ENCODE results near the gene HS3ST4.

Gene HS3ST4

GRCh38 chr16:25798065-25798464 lies 106.3 kb downstream of the HS3ST4 start:
- DNase-seq (ENCODE audit: extremely low spot score): no peak
- CTCF ChIA-PET: no interaction called here
- POLR2A ChIA-PET: no interaction called here
- no peak for TF ChIP-seq CTCF (IDR thresholded peaks at IDR 0.05; ENCODE audit: control extremely low read depth, extremely low read depth, low read depth, missing control alignments)

- DNase-seq (ENCODE audit: extremely low spot score): no peak
- TF ChIP-seq CTCF (IDR thresholded peaks at IDR 0.05; ENCODE audit: control extremely low read depth, extremely low read depth, low read depth, missing control alignments): no peak
- ChIA-PET POLR2A (no interaction called here), CTCF (no interaction called here)
Measured at GRCh38 chr16:25799816-25800215, 108.1 kb downstream of the HS3ST4 start.

- ChIA-PET POLR2A (no interaction called here), CTCF (no interaction called here)
- no peak for TF ChIP-seq CTCF (IDR thresholded peaks at IDR 0.05; ENCODE audit: control extremely low read depth, extremely low read depth, low read depth, missing control alignments)
Measured at GRCh38 chr16:25812215-25812614, 120.5 kb downstream of the HS3ST4 start.

GRCh38 chr16:25817295-25817694 lies 125.5 kb downstream of the HS3ST4 start:
- DNase-seq (ENCODE audit: extremely low spot score): no peak
- no peak for TF ChIP-seq CTCF (IDR thresholded peaks at IDR 0.05; ENCODE audit: control extremely low read depth, extremely low read depth, low read depth, missing control alignments)
- ChIA-PET CTCF (no interaction called here), POLR2A (no interaction called here)

More at GRCh38 chr16:25812215-25812614, 120.5 kb downstream of the HS3ST4 start:
- DNase-seq (ENCODE audit: extremely low spot score): no peak

GRCh38 chr16:25817876-25818275 lies 126.1 kb downstream of the HS3ST4 start:
- CTCF ChIA-PET: interaction anchor here (0.8 kb wide), 2 partner anchors 36 to 345 kb away, joined by 3 read pairs; no protein-coding TSS in a partner anchor
- no peak for TF ChIP-seq CTCF (IDR thresholded peaks at IDR 0.05; ENCODE audit: control extremely low read depth, extremely low read depth, low read depth, missing control alignments)
- no peak for DNase-seq (ENCODE audit: extremely low spot score)
- POLR2A ChIA-PET: no interaction called here

GRCh38 chr16:25823891-25824290 lies 132.1 kb downstream of the HS3ST4 start:
- ChIA-PET CTCF (interaction anchor here (1.0 kb wide), 1 partner anchor 17 kb away, joined by 3 read pairs; no protein-coding TSS in a partner anchor), POLR2A (no interaction called here)
- no peak for DNase-seq (ENCODE audit: extremely low spot score)
- no peak for TF ChIP-seq CTCF (IDR thresholded peaks at IDR 0.05; ENCODE audit: control extremely low read depth, extremely low read depth, low read depth, missing control alignments)

- DNase-seq (ENCODE audit: extremely low spot score): no peak
- ChIA-PET POLR2A (no interaction called here), CTCF (interaction anchor here (1.8 kb wide), 1 partner anchor 10 kb away, joined by 4 read pairs; no protein-coding TSS in a partner anchor)
- no peak for TF ChIP-seq CTCF (IDR thresholded peaks at IDR 0.05; ENCODE audit: control extremely low read depth, extremely low read depth, low read depth, missing control alignments)
Measured at GRCh38 chr16:25827709-25828108, 135.9 kb downstream of the HS3ST4 start.

Data from GM10248 (cell line).